GM12891 (cell line): ENCODE measurements around the gene SLC6A19.

ENCODE experiments used
- POLR2A ChIP-seq: IDR thresholded peaks from 2 replicates; pipeline ENCODE4 v1.6.1; 2011; ENCODE audit warnings: low read depth, low read length, control low read depth
- POLR2AphosphoS5 ChIP-seq: IDR thresholded peaks from 2 replicates; pipeline ENCODE4 v1.6.1; 2011; ENCODE audit warnings: low read depth, low read length, control low read depth

DNA sequence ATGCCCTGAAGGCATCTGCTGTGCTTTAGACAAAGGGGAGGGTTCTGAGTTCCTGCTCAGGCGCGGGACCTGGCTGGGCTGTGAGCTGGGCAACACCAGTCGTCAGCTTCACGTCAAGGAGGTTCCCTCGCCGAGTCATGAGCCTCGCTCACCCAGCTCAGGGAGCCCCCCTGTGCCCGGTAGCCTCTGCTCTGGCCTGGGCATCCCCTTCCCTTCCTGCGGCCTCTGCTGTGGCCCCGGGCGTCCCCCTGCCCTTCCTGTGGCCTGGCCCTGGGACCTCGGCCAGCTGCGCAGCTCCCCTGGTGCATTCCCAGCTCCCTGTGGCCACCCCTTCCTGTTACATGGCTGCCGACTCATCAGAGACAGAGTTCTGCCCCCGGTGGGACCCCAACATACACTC, 63.6 kb downstream of the SLC6A19 start:
- no peak for TF ChIP-seq POLR2A
- no peak for TF ChIP-seq POLR2AphosphoS5
